HG02840 (cell line): Measurements from ENCODE around the gene ZBTB32.
"Not testable (repeated sequence)": the region's sequence is repeated elsewhere in the genome, so short reads cannot be mapped to it uniquely, and the experiment has no call there.

Source experiments
- ATAC-seq: cut with Tn5 transposase; IDR thresholded peaks from one replicate; pipeline ENCODE4 v1.9.1; 2021; ENCODE audit warnings: mild to moderate bottlenecking, moderate library complexity, moderate number of reproducible peaks; ENCODE audit not compliant: unreplicated experiment, low FRiP score

Gene ZBTB32

GRCh38 chr19:35718345-35719041, 14.1 kb downstream of the ZBTB32 start:
- no peak for ATAC-seq

DNA sequence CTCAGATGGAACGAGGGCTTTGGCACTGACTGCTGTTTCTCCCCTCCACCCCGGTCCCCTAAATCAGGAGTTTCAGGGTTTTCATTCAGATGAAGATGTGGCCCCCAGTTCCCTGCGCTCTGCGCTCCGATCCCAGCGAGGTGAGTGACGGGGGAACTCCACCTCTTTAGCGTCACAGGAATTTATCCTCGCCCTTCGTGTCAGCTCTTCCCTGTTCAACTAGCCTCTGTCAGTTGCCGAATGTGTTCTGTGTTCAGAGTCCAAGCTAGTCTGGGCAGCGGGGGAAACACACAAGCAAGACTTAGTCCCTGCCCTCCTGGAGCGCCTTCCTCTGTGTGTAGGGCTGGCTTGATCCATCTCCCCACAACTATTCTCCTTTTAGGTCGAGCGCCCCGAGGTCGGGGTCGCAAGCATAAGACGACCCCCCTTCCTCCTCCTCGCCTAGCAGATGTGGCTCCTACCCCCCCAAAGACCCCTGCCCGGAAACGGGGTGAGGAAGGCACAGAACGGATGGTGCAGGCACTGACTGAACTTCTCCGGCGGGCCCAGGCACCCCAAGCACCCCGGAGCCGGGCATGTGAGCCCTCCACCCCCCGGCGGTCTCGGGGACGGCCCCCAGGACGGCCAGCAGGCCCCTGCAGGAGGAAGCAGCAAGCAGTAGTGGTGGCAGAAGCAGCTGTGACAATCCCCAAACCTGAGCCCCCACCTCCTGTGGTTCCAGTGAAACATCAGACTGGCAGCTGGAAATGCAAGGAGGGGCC, 15.2 kb downstream of the ZBTB32 start:
- ATAC-seq: no peak

GRCh38 chr19:35720163-35720524, 15.8 kb downstream of the ZBTB32 start:
- ATAC-seq: no peak

GRCh38 chr19:35720648-35721047, 16.3 kb downstream of the ZBTB32 start:
- no peak for ATAC-seq

DNA sequence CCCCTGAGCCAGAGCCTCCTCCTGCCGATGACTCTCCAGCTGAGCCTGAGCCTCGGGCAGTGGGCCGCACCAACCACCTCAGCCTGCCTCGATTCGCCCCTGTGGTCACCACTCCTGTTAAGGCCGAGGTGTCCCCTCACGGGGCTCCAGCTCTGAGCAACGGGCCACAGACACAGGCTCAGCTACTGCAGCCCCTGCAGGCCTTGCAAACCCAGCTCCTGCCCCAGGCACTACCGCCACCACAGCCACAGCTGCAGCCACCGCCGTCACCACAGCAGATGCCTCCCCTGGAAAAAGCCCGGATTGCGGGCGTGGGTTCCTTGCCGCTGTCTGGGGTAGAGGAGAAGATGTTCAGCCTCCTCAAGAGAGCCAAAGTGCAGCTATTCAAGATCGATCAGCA, 17.0 kb downstream of the ZBTB32 start:
- no peak for ATAC-seq

GRCh38 chr19:35722461-35722860, 18.1 kb downstream of the ZBTB32 start:
- ATAC-seq: no peak

DNA sequence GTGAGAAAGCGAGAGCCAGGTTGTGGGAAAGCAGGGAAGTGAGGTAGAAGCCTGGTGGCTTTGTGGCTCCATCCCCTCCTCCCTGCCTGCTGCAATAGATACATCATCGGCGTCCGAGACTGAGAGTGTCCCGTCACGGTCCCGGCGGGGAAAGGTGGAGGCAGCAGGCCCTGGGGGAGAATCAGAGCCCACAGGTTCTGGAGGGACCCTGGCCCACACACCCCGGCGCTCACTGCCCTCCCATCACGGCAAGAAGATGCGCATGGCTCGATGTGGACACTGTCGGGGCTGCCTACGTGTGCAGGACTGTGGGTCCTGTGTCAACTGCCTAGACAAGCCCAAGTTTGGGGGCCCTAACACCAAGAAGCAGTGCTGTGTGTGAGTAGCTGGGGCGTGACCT, 18.5 kb downstream of the ZBTB32 start:
- no peak for ATAC-seq

DNA sequence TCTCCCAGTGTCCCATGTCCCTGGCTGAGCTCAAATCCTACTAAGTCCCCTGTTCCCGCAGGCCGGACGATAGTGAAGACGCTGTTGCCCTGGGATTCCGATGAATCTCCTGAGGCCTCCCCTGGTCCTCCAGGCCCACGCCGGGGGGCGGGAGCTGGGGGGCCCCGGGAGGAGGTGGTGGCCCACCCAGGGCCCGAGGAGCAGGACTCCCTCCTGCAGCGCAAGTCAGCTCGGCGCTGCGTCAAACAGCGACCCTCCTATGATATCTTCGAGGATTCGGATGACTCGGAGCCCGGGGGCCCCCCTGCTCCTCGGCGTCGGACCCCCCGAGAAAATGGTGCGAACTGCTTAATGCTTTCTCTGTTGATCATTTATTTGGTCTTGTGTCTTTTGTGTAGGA, 19.3 kb downstream of the ZBTB32 start:
- no peak for ATAC-seq

GRCh38 chr19:35724132-35724531, 19.8 kb downstream of the ZBTB32 start:
- ATAC-seq: not testable (repeated sequence)

GRCh38 chr19:35724560-35724959, 20.2 kb downstream of the ZBTB32 start:
- no peak for ATAC-seq

DNA sequence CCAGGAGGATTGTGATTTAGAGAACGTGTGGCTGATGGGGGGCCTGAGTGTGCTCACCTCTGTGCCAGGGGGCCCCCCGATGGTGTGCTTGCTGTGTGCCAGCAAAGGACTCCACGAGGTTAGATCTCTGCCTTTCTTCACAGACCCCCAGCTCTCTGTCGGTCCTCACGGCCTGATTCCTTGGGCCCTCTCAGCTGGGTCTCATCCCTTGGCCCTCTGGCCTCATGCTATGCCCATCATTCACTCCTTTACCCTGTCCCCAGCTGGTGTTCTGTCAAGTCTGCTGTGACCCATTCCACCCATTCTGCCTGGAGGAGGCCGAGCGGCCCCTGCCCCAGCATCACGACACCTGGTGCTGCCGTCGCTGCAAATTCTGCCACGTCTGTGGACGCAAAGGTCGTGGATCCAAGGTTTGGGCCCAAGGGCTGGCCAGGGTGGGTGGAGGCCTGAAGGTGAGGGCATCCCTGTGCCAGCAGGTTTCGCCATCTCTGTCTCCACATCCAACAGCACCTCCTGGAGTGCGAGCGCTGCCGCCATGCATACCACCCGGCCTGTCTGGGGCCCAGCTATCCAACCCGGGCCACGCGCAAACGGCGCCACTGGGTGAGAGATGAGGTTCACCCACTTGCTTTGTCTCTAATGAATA, 21.0 kb downstream of the ZBTB32 start:
- no peak for ATAC-seq

DNA sequence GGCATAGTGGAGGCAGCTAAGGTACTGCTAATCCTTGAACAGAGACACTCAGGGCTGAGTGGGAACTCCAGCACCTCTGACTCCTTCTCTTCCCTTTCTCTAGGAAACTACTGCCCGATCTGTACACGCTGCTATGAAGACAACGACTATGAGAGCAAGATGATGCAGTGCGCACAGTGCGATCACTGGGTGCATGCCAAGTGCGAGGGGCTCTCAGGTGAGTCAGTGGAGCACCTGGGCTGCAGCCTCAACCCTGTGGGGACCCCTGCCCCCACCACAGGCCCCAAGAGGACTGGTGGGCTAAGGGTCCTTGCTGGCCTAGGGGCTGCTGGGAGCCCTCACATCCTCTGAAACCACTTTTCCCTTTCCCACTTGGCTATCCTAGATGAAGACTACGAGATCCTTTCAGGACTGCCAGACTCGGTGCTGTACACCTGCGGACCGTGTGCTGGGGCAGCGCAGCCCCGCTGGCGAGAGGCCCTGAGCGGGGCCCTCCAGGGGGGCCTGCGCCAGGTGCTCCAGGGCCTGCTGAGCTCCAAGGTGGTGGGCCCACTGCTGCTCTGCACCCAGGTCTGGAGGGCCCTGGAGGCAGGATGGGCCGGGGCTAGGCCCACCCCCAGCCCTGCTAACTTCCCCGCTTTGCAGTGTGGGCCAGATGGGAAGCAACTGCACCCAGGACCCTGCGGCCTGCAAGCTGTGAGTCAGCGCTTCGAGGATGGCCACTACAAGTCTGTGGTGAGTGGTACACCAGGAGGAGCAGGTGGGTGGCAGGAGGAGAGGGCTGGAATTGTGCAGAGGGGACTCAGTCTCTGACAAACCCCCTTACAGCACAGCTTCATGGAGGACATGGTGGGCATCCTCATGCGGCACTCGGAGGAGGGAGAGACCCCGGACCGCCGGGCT, 22.9 kb downstream of the ZBTB32 start:
- ATAC-seq: no peak

DNA sequence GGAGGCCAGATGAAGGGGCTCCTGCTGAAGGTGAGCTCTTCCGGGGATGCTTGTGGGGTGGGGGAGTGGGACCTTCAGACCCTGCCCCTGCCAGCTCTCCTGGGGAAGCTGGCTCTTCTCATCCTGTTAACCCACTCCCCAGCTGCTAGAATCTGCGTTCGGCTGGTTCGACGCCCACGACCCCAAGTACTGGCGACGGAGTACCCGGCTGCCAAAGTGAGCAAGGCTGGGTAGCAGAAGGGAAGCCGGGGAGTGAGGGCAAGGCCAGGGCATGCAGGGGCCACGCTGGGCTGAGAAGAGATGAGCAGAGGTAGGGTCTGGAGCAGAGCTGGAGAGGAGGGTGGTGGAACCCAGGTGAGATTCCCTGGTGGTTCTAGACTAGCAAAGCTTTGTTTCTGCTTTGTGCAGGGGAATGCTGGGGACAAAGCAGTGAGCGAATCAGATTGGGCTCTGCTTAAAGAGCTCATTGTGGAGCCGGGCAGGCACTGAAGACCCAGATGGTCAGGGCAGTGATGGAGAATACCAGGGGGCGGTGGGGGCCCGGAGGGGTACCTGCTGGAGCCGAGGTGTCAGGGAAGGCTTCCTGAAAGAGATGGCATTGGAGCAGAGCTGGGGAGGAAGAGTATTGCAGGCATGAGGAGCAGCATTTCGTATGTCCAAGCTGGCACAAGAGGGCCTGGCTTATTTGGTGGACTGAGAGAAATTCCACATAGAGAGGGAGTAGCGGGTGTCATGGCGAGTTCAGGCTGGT, 23.8 kb downstream of the ZBTB32 start:
- ATAC-seq: no peak

DNA sequence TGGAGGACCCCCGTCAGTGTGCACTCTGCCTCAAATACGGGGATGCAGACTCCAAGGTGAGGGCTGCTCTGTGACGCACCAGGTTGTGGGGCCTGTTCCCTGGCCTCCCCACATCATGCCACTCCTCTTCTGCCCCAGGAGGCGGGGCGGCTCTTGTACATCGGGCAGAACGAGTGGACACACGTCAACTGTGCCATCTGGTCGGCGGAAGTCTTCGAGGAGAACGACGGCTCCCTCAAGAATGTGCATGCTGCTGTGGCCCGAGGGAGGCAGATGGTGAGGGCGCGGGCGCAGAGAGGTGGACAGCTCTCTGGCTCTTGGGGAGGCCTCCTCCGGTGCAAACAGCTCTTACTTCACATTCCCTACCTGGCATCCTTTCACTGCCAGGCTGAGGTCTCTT, 24.7 kb downstream of the ZBTB32 start:
- ATAC-seq: no peak

- no peak for ATAC-seq
Measured at GRCh38 chr19:35729763-35730162, 25.4 kb downstream of the ZBTB32 start.

DNA sequence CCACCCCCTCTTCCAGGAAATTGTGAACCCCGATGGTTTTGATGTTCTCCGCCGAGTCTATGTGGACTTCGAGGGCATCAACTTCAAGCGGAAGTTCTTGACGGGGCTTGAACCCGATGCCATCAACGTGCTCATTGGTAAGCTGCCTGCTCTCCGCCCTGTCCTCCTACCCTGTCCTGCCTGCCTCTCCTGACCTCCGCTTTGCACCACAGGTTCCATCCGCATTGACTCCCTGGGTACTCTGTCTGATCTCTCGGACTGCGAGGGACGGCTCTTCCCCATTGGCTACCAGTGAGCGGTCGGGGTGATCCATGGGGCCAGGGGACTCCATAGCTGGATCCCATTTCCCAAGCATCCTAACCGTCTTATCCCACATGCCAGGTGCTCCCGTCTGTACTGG, 26.0 kb downstream of the ZBTB32 start:
- no peak for ATAC-seq

DNA sequence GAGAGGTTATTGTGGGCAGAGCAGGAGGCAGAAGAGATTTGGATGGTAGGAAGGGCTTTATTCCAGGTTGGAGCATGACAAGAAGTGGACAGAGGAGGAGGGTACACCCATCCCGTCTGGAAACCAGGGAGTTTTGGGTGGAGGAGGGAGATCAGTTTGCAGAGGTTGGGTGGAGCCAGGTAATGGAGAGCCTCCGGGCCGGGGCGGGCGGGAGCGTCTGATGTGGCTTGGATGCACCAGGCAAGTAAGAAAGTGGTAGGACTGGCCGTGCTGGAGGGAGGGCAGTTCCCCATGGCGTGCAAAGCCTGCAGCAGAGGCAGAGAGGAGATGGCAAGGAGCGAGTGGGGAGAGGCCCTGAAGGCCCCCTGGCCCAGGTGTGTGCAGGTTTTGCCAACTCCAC, 27.0 kb downstream of the ZBTB32 start:
- no peak for ATAC-seq

GRCh38 chr19:35731779-35732405, 27.5 kb downstream of the ZBTB32 start:
- ATAC-seq: no peak

- ATAC-seq: no peak
Measured at GRCh38 chr19:35732540-35733179, 28.3 kb downstream of the ZBTB32 start.
